PC-3 (cell line): ENCODE data around the gene JAG2. TPM values are rescaled to one million over a fixed set of nuclear protein-coding genes. Genes with fewer than 3 reads are reported as not detected.

Source experiments
- ATAC-seq: fragments of 200-7000 bp; cut with Tn5 transposase; 2 replicates; pipeline ENCODE4 v1.9.1; 2020; ENCODE audit warnings: mild to moderate bottlenecking, moderate library complexity
- BruUV-seq: library from RNA; stranded (reverse); fragments of 400-500 nt; replicated peaks from 2 replicates; lab custom pipeline; 2021; lab: Mats Ljungman, UMichigan
- CTCF ChIA-PET: fragments of 300-600 bp; sonication (Branson Sonifier 250); formaldehyde crosslinking; loops from one replicate; lab custom pipeline; 2022; ENCODE audit warnings: antibody characterized with exemption; lab: Charles Lee
- POLR2A ChIA-PET: fragments of 300-600 bp; sonication (Branson Sonifier 250); formaldehyde crosslinking; loops from one replicate; lab custom pipeline; 2022; ENCODE audit warnings: antibody characterized with exemption; ENCODE audit not compliant: unreplicated experiment; lab: Charles Lee
- DNase-seq: peaks from one replicate; pipeline ENCODE4 v3.0.0-alpha.2; 2015
- H2AFZ ChIP-seq: fragments of 300-600 bp; sonication (generic); 2 replicates; pipeline ENCODE4 v1.6.0; 2016; ENCODE audit warnings: antibody characterized with exemption, low read length
- H3F3A ChIP-seq: fragments of 300-600 bp; sonication (generic); one replicate; pipeline ENCODE4 v1.6.0; 2017; ENCODE audit warnings: antibody characterized with exemption, low read length, control low read depth, mild to moderate bottlenecking; ENCODE audit not compliant: unreplicated experiment
- H3K27ac ChIP-seq: fragments of 300-600 bp; sonication (generic); 2 replicates; pipeline ENCODE4 v1.5.1; 2016; ENCODE audit warnings: mild to moderate bottlenecking, low read length
- H3K27me3 ChIP-seq: fragments of 300-600 bp; sonication (generic); 2 replicates; pipeline ENCODE4 v1.6.1; 2016; ENCODE audit warnings: low read length, mixed read lengths
- H3K36me3 ChIP-seq: fragments of 300-600 bp; sonication (generic); 2 replicates; pipeline ENCODE4 v1.6.1; 2016; ENCODE audit warnings: low read depth, mixed run types, low read length, mixed read lengths
- H3K4me1 ChIP-seq: fragments of 300-600 bp; sonication (generic); 2 replicates; pipeline ENCODE4 v1.5.1; 2016; ENCODE audit warnings: low read length; ENCODE audit not compliant: insufficient read depth
- H3K4me2 ChIP-seq: fragments of 300-600 bp; sonication (generic); 2 replicates; pipeline ENCODE4 v1.6.0; 2016; ENCODE audit warnings: low read length
- H3K4me3 ChIP-seq: fragments of 300-600 bp; sonication (generic); 2 replicates; pipeline ENCODE4 v1.5.1; 2016; ENCODE audit warnings: mild to moderate bottlenecking, low read length, mixed read lengths
- H3K79me2 ChIP-seq: fragments of 300-600 bp; sonication (generic); 2 replicates; pipeline ENCODE4 v1.6.1; 2017; ENCODE audit warnings: low read length, mixed read lengths
- H3K9ac ChIP-seq: fragments of 300-600 bp; sonication (generic); 2 replicates; pipeline ENCODE4 v1.6.0; 2016; ENCODE audit warnings: mild to moderate bottlenecking, low read length
- H3K9me2 ChIP-seq: fragments of 300-600 bp; sonication (generic); replicated peaks from 2 replicates; pipeline ENCODE4 v1.6.1; 2016; ENCODE audit warnings: mixed run types, low read length, mixed read lengths
- H3K9me3 ChIP-seq: fragments of 300-600 bp; sonication (generic); 2 replicates; pipeline ENCODE4 v1.6.1; 2016; ENCODE audit warnings: low read length, mixed read lengths
- H4K20me1 ChIP-seq: fragments of 300-600 bp; sonication (generic); 2 replicates; pipeline ENCODE4 v1.6.1; 2016; ENCODE audit warnings: low read length, mixed read lengths
- CTCF ChIP-seq: fragments of 300-600 bp; sonication (generic); conservative IDR thresholded peaks from 2 replicates; pipeline ENCODE4 v1.5.1; 2017; ENCODE audit warnings: antibody characterized with exemption, low read depth, mild to moderate bottlenecking, low read length
- EZH2 ChIP-seq: fragments of 300-600 bp; sonication (generic); IDR thresholded peaks from one replicate; pipeline ENCODE4 v1.6.1; 2017; ENCODE audit warnings: antibody characterized with exemption, mild to moderate bottlenecking, low read length; ENCODE audit not compliant: unreplicated experiment
- EZH2phosphoT487 ChIP-seq: fragments of 300-600 bp; sonication (generic); IDR thresholded peaks from 2 replicates; pipeline ENCODE4 v1.6.1; 2018; ENCODE audit warnings: mild to moderate bottlenecking, antibody characterized with exemption, low read length, borderline replicate concordance
- intact Hi-C: fragments of 100-400 bp; cut with micrococcal nuclease; formaldehyde crosslinking; loops from 2 replicates; pipeline ENCODE4 v1.9.0; 2023
- total RNA-seq: library from RNA; depleted of rRNA; stranded (reverse); fragments of >200 nt; gene quantifications from 2 replicates; pipeline ENCODE4 v1.2.3, GENCODE V29; 2014

Gene JAG2
- total RNA-seq, 1 experiment from 2014 or later, result 57.1 TPM

- no peak for TF ChIP-seq EZH2phosphoT487
- TF ChIP-seq CTCF, result no peak
- no peak for TF ChIP-seq EZH2
- H3K4me1 ChIP-seq, result no peaks in the 10 kb centered on the region
- H3K9ac ChIP-seq, result no peak overlapping the region
- no peaks in the 10 kb centered on the region for H4K20me1 ChIP-seq
- no peak for DNase-seq
- intact Hi-C loops, result no loop called here
- no peak overlapping the region for H3K4me3 ChIP-seq
- no peaks in the 10 kb centered on the region for H3K9me2 ChIP-seq
- H3K27me3 ChIP-seq, result peaks cover 7% of the 10 kb centered on the region; the same call in 1 of the 2 replicates
- H3K27ac ChIP-seq, result no peak overlapping the region
- H3F3A ChIP-seq, result no peaks in the 10 kb centered on the region
- H3K9me3 ChIP-seq, result no peaks in the 10 kb centered on the region
- H2AFZ ChIP-seq, result no peak overlapping the region
- no peak for ATAC-seq
- no peak overlapping the region for H3K4me2 ChIP-seq
- CTCF ChIA-PET, result no interaction called here
- no peaks in the 10 kb centered on the region for H3K36me3 ChIP-seq
- POLR2A ChIA-PET, result no interaction called here
- no peaks in the 10 kb centered on the region for H3K79me2 ChIP-seq
- no TSS peak for BruUV-seq
These were observed 66.2 kb downstream of the JAG2 start for GRCh38 chr14:105102361-105102870.

- Histone ChIP-seq H3K4me2 (no peak overlapping the region), H3K9me3 (no peaks in the 10 kb centered on the region), H3K36me3 (no peaks in the 10 kb centered on the region), H3K4me3 (no peak overlapping the region), H3F3A (no peaks in the 10 kb centered on the region), H3K27me3 (peaks cover 7% of the 10 kb centered on the region; the same call in 1 of the 2 replicates), H3K9me2 (no peaks in the 10 kb centered on the region), H3K4me1 (no peaks in the 10 kb centered on the region), H3K27ac (no peak overlapping the region), H2AFZ (no peak overlapping the region), H4K20me1 (no peaks in the 10 kb centered on the region), H3K79me2 (no peaks in the 10 kb centered on the region), H3K9ac (no peak overlapping the region)
- no peak for DNase-seq
- no peak for TF ChIP-seq CTCF
- no peak for TF ChIP-seq EZH2
- TF ChIP-seq EZH2phosphoT487, result no peak
- intact Hi-C loops, result no loop called here
- BruUV-seq, result no TSS peak
- CTCF ChIA-PET, result no interaction called here
- no peak for ATAC-seq
- POLR2A ChIA-PET, result no interaction called here
These were observed 67.7 kb downstream of the JAG2 start for GRCh38 chr14:105100910-105101309.

GRCh38 chr14:105099778-105100177 lies 68.8 kb downstream of the JAG2 start:
- Histone ChIP-seq H4K20me1 (no peaks in the 10 kb centered on the region), H3K27me3 (peaks cover under 1% of the 10 kb centered on the region; the same call in 1 of the 2 replicates), H3K79me2 (no peaks in the 10 kb centered on the region), H3K9me3 (no peaks in the 10 kb centered on the region), H3F3A (no peaks in the 10 kb centered on the region), H3K27ac (no peak overlapping the region), H3K4me2 (no peak overlapping the region), H3K4me3 (no peak overlapping the region), H3K4me1 (no peaks in the 10 kb centered on the region), H3K9me2 (no peaks in the 10 kb centered on the region), H3K36me3 (no peaks in the 10 kb centered on the region), H2AFZ (no peak overlapping the region), H3K9ac (no peak overlapping the region)
- ChIA-PET CTCF (no interaction called here), POLR2A (no interaction called here)
- DNase-seq (no peak), ATAC-seq (no peak)
- no peak for TF ChIP-seq CTCF
- no peak for TF ChIP-seq EZH2phosphoT487
- no peak for TF ChIP-seq EZH2
- BruUV-seq, result no TSS peak
- intact Hi-C loops, result no loop called here
